ENCODE measurements around the gene PPL.

PPL gene

DNA sequence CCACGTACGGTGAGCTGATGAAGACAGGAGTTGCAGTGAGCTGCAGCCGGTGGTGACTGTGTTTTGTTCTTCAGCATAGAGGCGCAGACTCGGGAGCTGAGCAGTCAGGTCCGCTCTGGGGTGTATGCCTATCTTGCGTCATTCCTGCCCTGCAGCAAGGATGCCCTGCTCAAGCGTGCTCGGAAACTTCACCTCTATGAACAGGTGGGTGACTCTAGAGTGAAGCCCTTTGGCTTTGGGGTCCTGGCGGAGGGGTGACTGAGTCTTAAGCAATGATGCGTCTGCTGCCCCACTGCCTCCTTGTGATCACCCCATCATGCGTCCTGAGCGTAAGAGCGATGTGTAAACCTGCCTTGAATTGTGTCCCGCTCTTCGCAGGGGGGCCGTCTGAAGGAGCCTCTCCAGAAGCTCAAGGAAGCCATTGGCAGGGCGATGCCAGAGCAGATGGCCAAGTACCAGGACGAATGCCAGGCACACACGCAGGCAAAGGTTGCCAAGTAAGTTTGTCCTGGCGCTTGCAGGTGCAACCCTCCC is 66.7 kb downstream of the PPL start (continued):
- TF ChIP-seq, protein P1, sequence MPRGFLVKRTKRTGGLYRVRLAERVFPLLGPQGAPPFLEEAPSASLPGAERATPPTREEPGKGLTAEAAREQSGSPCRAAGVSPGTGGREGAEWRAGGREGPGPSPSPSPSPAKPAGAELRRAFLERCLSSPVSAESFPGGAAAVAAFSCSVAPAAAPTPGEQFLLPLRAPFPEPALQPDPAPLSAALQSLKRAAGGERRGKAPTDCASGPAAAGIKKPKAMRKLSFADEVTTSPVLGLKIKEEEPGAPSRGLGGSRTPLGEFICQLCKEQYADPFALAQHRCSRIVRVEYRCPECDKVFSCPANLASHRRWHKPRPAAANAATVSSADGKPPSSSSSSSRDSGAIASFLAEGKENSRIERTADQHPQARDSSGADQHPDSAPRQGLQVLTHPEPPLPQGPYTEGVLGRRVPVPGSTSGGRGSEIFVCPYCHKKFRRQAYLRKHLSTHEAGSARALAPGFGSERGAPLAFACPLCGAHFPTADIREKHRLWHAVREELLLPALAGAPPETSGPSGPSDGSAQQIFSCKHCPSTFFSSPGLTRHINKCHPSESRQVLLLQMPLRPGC (tag by site-specific recombination; IDR thresholded peaks at IDR 0.05): no peak
- TF ChIP-seq ZFHX2 (tag by site-specific recombination; conservative IDR thresholded peaks at IDR 0.05): no peak
- TF ChIP-seq ZNF596 (tag by site-specific recombination; IDR thresholded peaks at IDR 0.05): no peak

DNA sequence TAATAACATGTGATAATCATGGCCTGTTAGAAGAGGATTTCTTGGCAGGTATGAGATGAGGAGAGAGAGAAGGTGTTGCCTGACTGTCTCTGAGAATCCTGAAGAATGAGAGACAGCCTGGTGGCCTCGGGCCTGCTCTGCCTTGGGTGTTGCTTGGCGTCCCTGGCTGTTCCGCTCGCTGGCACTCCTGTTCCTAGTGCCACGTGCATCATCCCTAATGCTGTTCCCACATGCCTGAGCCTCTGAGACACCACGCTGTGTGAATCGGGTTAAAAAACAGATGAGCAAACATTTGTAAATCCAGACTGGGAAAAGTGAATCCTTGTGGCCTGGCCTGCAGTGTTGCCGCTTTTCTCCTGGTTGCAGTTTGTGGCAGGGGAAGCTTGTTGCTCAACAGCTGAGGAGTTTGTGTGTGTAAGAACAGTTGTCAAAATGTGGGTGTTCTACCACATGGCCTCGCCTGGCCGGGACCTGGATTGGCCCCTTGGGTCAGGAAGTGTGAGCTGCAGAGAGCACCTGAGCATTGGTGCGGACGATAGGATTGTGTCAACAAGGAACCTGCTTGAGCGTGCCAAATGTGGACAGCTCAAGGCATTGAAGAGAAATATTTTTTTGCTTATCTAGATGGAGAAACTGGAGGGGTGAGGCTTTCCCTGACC is 67.7 kb downstream of the PPL start:
- H3K27ac ChIP-seq (ENCODE audit: extremely low read depth, low read depth, low read length): no peak overlapping the region
- no peak overlapping the region for H3K4me3 ChIP-seq (ENCODE audit: low read depth, low read length)
- no peaks in the 10 kb centered on the region for H3K9me3 ChIP-seq (ENCODE audit: control insufficient read depth, insufficient read depth, low read depth, low read length)
- peaks cover 0 to 75% of the 10 kb centered on the region in 2 experiments; a peak in 2 of 3 replicates for H3K36me3 ChIP-seq (ENCODE audit: control insufficient read depth in 2 of 2, insufficient read depth in 1 of 2, low read length in 2 of 2)
- TF ChIP-seq ZNF664 (tag by site-specific recombination; IDR thresholded peaks at IDR 0.05): no peak
- TF ChIP-seq, protein P2, sequence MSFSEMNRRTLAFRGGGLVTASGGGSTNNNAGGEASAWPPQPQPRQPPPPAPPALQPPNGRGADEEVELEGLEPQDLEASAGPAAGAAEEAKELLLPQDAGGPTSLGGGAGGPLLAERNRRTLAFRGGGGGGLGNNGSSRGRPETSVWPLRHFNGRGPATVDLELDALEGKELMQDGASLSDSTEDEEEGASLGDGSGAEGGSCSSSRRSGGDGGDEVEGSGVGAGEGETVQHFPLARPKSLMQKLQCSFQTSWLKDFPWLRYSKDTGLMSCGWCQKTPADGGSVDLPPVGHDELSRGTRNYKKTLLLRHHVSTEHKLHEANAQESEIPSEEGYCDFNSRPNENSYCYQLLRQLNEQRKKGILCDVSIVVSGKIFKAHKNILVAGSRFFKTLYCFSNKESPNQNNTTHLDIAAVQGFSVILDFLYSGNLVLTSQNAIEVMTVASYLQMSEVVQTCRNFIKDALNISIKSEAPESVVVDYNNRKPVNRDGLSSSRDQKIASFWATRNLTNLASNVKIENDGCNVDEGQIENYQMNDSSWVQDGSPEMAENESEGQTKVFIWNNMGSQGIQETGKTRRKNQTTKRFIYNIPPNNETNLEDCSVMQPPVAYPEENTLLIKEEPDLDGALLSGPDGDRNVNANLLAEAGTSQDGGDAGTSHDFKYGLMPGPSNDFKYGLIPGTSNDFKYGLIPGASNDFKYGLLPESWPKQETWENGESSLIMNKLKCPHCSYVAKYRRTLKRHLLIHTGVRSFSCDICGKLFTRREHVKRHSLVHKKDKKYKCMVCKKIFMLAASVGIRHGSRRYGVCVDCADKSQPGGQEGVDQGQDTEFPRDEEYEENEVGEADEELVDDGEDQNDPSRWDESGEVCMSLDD (tag by site-specific recombination; IDR thresholded peaks at IDR 0.05): no peak
- TF ChIP-seq ZFHX2 (tag by site-specific recombination; conservative IDR thresholded peaks at IDR 0.05): no peak
- no peak for TF ChIP-seq TCF7L2 (IDR thresholded peaks at IDR 0.05; ENCODE audit: borderline replicate concordance, low read depth, low read length)
- TF ChIP-seq SCRT2 (tag by site-specific recombination; IDR thresholded peaks at IDR 0.05): no peak
- TF ChIP-seq OSR2 (tag by site-specific recombination; IDR thresholded peaks at IDR 0.05): no peak
- no peak for TF ChIP-seq ZNF133 (tag by site-specific recombination; IDR thresholded peaks at IDR 0.05)
- no peak for TF ChIP-seq ZNF341 (tag by site-specific recombination; IDR thresholded peaks at IDR 0.05; ENCODE audit: low read depth)
- no peak for TF ChIP-seq ZFP37 (tag by site-specific recombination; IDR thresholded peaks at IDR 0.05)
- no peak for TF ChIP-seq RBAK (tag by site-specific recombination; IDR thresholded peaks at IDR 0.05)
- no peak for TF ChIP-seq ZNF623 (tag by site-specific recombination; IDR thresholded peaks at IDR 0.05)
- no peak for TF ChIP-seq ZNF426 (tag by site-specific recombination; IDR thresholded peaks at IDR 0.05)
- TF ChIP-seq ZNF473 (tag by site-specific recombination; IDR thresholded peaks at IDR 0.05): no peak
- TF ChIP-seq, protein P3, sequence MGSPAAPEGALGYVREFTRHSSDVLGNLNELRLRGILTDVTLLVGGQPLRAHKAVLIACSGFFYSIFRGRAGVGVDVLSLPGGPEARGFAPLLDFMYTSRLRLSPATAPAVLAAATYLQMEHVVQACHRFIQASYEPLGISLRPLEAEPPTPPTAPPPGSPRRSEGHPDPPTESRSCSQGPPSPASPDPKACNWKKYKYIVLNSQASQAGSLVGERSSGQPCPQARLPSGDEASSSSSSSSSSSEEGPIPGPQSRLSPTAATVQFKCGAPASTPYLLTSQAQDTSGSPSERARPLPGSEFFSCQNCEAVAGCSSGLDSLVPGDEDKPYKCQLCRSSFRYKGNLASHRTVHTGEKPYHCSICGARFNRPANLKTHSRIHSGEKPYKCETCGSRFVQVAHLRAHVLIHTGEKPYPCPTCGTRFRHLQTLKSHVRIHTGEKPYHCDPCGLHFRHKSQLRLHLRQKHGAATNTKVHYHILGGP (tag by site-specific recombination; IDR thresholded peaks at IDR 0.05): no peak
- TF ChIP-seq, protein P4, sequence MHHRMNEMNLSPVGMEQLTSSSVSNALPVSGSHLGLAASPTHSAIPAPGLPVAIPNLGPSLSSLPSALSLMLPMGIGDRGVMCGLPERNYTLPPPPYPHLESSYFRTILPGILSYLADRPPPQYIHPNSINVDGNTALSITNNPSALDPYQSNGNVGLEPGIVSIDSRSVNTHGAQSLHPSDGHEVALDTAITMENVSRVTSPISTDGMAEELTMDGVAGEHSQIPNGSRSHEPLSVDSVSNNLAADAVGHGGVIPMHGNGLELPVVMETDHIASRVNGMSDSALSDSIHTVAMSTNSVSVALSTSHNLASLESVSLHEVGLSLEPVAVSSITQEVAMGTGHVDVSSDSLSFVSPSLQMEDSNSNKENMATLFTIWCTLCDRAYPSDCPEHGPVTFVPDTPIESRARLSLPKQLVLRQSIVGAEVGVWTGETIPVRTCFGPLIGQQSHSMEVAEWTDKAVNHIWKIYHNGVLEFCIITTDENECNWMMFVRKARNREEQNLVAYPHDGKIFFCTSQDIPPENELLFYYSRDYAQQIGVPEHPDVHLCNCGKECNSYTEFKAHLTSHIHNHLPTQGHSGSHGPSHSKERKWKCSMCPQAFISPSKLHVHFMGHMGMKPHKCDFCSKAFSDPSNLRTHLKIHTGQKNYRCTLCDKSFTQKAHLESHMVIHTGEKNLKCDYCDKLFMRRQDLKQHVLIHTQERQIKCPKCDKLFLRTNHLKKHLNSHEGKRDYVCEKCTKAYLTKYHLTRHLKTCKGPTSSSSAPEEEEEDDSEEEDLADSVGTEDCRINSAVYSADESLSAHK (tag by site-specific recombination; IDR thresholded peaks at IDR 0.05): no peak
- no peak for TF ChIP-seq ZNF184 (tag by site-specific recombination; IDR thresholded peaks at IDR 0.05)
- TF ChIP-seq ZNF76 (tag by site-specific recombination; IDR thresholded peaks at IDR 0.05; ENCODE audit: borderline replicate concordance, low read depth): no peak
- ChIA-PET CTCF (no interaction called here), POLR2A (no interaction called here)
- no peaks in the 10 kb centered on the region for H3K4me1 ChIP-seq (ENCODE audit: control insufficient read depth, insufficient read depth, low read length)

Measured in HEK293 (cell line).